ENCODE results near the gene LGMN. TPM values are rescaled to one million over a fixed set of nuclear protein-coding genes. Genes with fewer than 3 reads are reported as not detected.
"Not testable (repeated sequence)": the region's sequence is repeated elsewhere in the genome, so short reads cannot be mapped to it uniquely, and the experiment has no call there.

LGMN gene
- polyA plus RNA-seq, 3 donors = 26.9 to 115 (median 59.0) TPM

DNA sequence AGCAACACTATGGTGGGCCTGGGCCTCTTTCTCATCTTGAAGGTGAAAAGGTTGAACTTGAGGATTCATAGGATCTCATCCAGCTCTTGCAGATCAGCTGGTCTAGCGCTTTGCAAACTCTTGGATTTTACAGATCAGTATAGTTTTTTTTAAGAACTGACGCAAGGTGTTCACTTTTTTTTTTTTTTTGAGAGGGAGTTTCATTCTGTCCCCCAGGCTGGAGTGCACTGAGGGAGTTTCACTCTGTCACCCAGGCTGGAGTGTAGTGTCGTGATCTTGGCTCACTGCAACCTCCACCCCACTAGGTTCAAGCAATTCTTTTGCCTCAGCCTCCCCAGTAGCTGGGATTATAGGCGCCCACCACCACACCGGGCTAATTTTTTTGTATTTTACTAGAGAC lies 20.4 kb upstream of the LGMN start:
- H3K27ac ChIP-seq (ENCODE audit: low read depth, low read length) = no peak overlapping the region
- WGBS, 3 donors = 93 to 97% (median 93%) methylated on average over 5 of the region's 5 CpGs

DNA sequence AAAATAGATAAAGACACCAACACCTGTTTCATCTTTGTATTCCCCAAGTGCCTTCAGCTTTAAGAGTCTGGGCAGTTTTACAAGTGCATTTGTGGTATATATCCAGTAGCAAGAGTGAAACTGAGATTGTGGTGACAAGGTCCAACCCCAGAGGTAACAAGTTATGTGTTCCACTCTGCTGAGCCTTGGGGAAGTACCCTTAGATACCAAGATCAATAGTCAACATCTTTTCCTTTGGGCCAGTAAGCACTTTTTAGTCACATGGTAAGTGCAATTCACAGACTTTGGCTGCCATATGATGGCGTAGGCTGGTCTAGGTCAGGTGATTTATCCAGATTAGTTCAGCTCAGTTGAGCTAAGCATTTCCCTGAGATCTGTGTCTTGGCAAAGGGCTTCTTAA lies 19.8 kb upstream of the LGMN start:
- WGBS, 3 donors = 31 to 63% (median 44%) methylated on average over 1 of the region's 1 CpG
- not testable (repeated sequence) for H3K27ac ChIP-seq (ENCODE audit: low read depth, low read length)

DNA sequence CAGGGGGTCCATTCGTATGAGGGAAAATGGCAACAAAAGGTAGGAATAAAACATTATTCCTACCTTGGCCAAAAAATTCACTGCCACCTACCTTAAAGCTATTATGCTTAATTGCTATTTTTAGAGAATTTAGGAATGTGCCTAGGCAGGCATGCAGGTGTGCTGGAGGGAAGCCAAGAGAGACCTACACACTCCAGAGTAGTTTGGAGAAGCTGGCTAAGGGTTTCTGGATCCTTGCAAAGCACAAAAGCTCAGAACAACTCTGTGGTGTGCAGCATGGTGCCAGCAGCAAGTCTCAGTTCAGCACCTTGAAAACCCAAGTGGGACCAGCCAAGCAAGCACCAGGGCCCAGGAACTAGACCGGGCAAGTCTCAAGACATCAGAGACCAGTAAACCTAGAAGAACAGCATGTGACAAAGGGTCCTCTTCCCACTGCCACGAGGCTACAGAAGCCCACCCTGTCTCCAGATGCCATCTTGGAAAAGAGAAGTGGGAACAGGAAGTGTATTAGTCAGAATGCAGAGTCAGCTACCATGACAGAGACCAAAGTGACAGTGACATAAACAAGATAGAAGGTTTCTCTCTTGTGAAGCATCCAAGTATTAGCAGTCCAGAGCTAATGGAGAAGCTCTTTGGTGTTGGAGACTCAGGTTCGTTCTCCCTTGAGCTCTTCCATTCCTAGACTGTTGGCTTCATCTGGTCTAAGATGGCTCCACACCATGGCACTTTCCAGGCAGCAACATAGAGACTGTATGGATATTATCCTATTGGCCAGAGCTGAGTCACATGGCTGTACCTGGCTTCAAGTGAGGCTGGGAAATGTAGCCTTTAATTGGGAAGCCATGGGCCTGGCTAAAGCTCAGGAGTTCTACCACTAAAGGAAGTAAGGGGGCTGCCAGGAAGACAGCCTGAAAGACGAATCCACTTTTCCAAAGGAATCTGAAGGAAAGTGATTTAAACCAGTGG lies 15.5 kb upstream of the LGMN start:
- whole genome bisulfite sequencing, 3 donors = 67 to 77% (median 67%) methylated on average over 2 to 4 of the region's 5 CpGs
- H3K27ac ChIP-seq (ENCODE audit: low read depth, low read length) = not testable (repeated sequence)

DNA sequence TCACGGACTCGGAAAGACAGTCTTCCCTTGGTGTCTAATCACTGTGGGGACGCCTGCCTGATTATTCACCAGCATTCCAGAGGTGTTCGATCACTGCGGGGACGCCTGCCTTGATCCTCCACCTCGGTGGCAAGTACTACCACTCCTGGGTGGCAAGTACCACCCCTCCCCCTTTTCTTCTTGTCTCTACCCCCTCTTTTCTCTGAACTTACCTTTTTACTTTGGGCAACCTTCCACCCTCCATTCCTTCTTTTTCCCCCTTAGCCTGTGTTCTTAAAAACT lies 12.0 kb upstream of the LGMN start:
- H3K27ac ChIP-seq (ENCODE audit: low read depth, low read length) = no peak overlapping the region
- WGBS, 3 donors = 78 to 95% (median 91%) methylated on average over 7 of the region's 7 CpGs

DNA sequence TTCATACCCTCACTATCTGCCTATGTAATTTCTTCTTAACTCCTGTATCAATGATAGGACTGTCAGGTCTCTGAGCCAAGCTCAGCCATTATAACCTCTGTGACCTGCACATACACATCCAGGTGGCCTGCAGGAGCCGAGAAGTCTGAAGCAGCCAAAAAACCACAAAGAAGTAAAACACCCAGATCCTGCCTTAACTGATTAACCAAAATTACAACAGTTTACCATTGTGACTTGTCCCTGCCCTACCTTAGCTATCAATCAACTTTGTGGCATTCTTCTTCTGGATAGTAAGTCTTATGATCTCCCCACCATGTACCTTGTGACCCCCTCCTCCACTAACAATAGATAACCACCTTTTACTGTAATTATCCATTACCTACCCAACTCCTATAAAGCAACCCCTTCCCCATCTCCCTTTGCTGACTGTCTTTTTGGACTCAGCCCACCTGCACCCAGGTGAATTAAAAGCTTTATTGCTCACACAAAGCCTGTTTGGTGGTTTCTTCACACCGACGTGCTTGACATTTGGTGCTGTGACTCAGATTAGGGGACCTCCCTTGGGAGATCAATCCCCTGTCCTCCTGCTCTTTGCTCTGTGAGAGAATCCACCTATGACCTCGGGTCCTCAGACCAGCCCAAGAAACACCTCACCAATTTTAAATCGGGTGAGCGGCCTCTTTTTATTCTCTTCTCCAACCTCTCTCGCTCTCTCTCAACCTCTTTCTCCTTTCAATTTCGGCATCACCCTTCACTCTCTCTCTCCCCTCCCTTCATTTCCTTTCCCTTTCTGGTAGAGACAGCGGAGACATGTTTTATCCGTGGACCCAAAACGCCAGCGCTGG lies 11.5 kb upstream of the LGMN start:
- WGBS, 3 donors = 89 to 93% (median 92%) methylated on average over 12 of the region's 12 CpGs
- H3K27ac ChIP-seq (ENCODE audit: low read depth, low read length) = no peak overlapping the region

DNA sequence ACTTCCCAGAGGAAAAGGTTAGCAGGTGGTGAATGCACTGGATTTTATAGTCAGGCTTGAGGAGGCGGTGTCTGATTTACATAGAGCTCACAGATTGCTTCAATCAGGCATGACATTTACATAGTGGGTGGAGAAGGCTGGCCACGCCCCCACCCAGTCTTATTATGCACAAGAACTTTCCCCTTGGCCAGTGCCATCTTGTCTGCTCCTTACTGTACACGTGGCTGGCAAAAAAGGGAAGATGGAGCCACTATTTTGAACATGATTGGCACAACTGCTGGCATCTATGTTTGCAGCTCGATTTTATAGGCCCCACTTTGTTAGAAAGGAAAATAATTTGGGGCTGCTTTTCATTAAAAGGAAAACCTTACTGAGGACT lies 10.9 kb upstream of the LGMN start:
- 63 to 75% (median 74%) methylated on average over 4 of the region's 4 CpGs for WGBS, 3 donors
- no peak overlapping the region for H3K27ac ChIP-seq (ENCODE audit: low read depth, low read length)

DNA sequence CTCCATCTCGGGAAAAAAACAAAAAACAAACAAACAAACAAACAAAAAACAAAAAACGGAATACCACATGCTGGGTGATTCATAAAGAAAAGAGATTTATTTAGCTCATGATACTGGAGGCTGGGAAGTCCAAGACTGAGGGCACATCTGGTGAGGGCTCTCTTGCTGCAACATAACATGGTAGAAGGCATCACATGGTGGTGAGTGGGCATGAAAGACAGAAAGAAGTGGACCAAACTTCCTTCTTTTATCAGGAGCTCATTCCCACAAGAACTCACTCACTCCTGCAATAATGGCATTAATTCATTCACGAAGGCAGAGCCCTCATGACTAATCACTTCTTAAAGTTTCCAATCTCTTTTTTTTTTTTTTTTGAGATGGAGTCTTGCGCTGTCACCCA lies 8.0 kb upstream of the LGMN start:
- WGBS, 3 donors = 87 to 93% (median 88%) methylated on average over 4 of the region's 4 CpGs
- no peak overlapping the region for H3K27ac ChIP-seq (ENCODE audit: low read depth, low read length)

DNA sequence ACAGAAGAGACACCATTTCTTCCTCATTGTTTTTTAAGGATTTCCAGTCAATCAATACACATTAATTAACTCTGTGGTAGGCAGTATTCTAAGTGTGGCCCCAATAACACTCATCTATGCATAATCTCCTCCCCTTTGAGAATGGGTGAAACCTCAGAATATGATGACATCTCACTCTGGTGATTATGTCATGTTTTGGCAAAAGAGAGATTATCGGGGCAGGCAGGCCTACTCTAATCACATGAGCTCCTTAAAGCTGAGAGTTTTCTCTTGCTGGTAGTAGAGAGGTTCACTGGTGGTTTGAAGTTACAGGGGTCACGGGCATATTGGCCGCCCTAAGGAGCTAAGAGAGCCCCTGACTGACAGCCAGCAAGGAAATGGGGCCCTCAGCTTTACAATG lies 7.1 kb upstream of the LGMN start:
- 55 to 89% (median 56%) methylated on average over 3 of the region's 3 CpGs for WGBS, 3 donors
- H3K27ac ChIP-seq (ENCODE audit: low read depth, low read length) = no peak overlapping the region

DNA sequence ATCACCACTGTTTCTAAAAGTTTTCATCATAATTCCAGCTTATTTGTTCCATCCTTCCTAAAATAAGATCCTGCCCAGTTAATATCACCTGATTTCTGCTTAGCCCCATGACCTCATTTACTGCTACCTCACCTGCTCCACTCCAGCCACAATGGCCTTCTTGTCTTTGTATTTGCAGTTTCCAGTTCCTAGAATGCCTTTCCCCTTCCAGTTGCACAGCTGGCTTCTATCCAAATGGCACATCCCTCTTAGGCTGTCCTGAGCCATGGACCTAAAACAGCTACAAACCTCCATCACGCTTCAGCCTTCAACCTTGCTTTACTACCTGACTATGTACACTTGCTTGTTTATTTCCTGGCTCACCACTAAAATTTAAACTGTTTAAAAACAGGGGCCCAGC lies 6.5 kb upstream of the LGMN start:
- 79 to 85% (median 82%) methylated on average over 1 of the region's 1 CpG for whole genome bisulfite sequencing, 3 donors
- no peak overlapping the region for H3K27ac ChIP-seq (ENCODE audit: low read depth, low read length)

DNA sequence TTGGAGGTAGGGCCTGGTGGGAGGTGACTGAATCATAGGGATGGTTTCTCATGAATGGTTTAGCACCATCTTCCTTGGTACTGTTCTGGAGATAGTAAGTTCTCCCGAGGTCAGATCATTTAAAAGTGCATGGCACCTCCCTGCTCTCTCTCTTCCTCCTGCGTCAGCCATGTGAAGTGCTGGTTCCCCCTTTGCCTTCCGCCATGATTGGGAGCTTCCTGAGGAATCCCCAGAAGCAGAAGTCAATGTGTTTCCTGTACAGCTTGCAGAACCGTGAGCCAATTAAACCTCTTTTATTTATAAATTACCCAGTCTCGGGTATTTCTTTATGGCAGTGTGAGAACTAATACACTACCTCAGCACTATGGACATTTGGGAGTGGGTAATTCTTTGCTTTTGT lies 4.8 kb upstream of the LGMN start:
- 36 to 90% (median 41%) methylated on average over 5 of the region's 5 CpGs for WGBS, 3 donors
- H3K27ac ChIP-seq (ENCODE audit: low read depth, low read length) = no peak overlapping the region

DNA sequence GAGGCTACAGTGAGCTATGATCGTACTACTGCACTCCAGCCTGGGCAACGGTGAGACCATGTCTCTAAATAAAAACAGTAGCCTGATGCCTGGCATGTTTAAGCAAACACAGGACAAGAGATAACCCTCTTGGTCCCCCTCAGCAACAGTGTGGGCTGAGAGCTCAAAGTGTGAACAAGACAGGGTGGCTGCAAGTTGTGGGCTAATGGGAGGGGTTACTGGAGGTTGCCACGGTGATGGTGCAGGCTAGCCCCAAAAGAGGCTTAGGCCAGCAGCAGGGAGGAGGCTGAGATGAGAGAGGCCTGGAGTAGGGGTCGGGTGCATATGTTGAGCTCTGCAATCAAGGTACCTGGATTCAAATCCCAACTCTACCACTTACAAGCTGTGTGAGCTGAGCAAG lies 3.4 kb upstream of the LGMN start:
- H3K27ac ChIP-seq (ENCODE audit: low read depth, low read length) = no peak overlapping the region
- 59 to 72% (median 67%) methylated on average over 4 of the region's 4 CpGs for WGBS, 3 donors

DNA sequence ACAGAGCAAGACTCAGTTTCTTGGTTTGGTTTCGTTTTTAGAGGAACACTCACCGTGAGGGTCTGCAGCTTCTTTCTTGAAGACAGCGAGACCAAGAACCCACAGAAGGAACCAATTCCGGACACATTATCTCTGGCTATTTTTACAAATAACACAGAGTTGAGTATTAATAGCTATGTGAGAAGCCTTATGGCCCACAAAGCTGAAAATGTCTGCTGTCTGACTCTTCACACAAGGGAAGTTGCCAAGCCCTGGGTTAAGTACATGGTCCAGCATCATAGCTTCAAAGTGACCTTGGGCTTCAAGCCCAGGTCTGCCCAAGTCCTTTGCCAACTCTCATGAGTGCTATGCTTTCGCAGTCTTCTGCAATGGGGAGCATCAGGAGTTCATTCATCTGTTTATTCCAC lies 2.6 kb upstream of the LGMN start:
- 66 to 68% (median 67%) methylated on average over 5 of the region's 5 CpGs for WGBS, 3 donors
- no peak overlapping the region for H3K27ac ChIP-seq (ENCODE audit: low read depth, low read length)

DNA sequence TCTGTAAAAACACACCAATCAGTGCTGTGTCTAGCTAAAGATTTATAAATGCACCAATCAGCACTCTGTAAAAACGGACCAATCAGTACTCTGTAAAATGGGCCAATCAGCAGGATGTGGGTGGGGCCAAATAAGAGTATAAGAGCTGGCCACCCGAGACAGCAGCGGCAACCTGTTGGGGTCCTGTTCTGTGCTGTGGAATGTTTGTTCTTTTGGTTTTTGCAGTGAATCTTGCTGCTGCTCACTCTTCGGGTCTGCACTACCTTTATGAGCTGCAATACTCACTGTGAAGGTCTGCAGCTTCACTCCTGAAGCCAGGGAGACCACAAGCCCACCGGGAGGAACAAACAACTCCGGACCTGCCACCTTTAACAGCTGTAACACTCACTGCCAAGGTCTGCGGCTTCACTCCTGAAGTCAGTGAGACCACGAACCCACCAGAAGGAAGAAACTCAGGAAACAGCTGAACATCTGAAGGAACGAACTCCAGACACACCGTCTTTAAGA lies 1.8 kb upstream of the LGMN start:
- not testable (repeated sequence) for H3K27ac ChIP-seq (ENCODE audit: low read depth, low read length)
- WGBS, 3 donors = 52 to 75% (median 65%) methylated on average over 10 of the region's 10 CpGs

DNA sequence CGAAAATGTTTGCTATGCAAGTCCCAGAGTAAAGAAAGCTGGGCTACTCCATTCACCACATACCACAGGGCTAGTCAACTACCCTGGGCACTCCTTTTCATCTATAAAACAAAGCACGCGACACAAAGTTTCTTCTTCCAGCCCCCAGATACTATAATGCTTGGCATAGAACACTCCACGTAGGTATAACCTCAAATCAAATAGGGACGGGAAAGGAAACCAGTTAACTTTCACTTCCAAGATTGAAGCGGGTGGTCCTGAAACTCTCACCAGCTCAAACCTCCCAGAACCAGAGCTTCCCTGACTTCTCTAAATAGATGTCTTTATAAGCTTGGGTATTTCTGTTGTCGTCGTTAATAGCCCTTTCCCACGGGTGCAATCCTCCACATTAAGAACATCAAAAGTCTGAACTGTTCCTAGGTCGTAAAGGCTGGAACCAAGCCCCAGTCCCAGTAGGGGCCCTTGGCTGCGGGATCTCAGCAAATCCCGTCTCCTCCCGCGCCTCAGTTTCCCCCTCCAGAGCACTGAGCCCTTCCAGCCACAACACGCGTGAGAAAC lies 647 bp downstream of the LGMN start:
- no peak overlapping the region for H3K27ac ChIP-seq (ENCODE audit: low read depth, low read length)
- 2 to 6% (median 4%) methylated on average over 16 of the region's 16 CpGs for WGBS, 3 donors

DNA sequence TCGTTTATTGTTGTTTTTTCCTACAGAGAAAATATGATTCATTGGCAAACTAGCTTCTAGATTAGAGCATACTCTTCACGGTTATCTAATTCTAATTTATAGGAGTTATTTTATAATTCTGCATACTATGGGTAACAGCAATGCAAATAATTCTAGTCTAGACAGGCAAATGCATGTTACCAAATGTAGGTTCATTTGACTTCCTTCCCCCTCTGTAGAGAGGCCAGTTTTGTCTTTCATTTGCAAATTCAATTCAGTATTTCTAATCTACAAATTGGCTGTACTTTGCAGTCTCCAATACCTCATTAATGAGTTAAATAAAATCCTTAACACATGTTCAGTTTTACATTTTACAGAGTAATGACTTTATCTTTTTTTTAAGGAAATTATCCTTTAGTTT lies 4.2 kb downstream of the LGMN start:
- no peak overlapping the region for H3K27ac ChIP-seq (ENCODE audit: low read depth, low read length)
- 76 to 78% (median 76%) methylated on average over 2 of the region's 2 CpGs for WGBS, 3 donors

DNA sequence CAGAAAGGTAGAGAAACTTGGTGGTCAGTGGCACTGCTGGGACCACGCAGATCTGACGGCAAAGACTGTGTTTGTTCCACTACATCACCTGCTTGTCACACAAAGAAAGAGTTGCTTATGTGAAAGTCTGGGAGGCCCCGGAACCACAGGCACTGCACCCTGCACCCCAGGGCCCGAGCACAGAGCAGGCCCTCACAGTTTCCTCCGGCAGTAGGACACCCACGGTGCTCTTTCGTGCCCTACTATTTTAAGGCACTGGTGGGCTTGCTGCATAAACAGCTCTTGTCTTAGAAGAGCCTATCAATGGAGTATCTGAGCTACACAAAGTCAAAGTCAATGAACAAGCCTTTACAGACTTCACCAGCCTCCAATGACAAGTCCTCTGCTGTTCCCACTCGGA lies 8.0 kb downstream of the LGMN start:
- 90 to 95% (median 92%) methylated on average over 8 of the region's 8 CpGs for WGBS, 3 donors
- no peak overlapping the region for H3K27ac ChIP-seq (ENCODE audit: low read depth, low read length)

DNA sequence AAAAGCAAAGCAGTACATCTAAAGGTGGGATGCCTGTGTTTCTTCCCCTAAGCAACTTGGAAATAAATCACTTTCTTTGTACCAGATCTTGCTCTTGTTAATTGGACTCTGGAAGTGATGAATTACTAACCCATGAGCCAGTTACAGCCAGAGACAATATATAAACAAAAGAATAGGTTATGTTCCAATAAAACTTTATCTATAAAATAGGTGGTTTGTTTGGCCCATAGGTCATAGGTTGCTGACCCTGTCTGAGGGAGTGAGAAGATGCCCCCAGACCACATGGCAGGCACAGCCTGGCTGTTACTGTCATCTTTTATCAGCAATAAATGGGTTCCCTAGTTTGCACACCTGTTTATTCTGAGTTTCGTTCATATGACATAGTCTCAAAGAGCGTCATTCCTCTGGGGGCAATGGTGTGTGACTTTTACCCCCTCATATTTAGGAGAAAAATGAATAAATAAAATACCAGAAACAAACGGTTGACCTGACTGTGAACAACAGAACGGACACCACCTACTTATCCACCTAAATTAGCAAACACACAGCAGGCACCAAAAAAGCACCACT lies 10.7 kb downstream of the LGMN start:
- WGBS, 3 donors = 82 to 91% (median 86%) methylated on average over 4 of the region's 4 CpGs

DNA sequence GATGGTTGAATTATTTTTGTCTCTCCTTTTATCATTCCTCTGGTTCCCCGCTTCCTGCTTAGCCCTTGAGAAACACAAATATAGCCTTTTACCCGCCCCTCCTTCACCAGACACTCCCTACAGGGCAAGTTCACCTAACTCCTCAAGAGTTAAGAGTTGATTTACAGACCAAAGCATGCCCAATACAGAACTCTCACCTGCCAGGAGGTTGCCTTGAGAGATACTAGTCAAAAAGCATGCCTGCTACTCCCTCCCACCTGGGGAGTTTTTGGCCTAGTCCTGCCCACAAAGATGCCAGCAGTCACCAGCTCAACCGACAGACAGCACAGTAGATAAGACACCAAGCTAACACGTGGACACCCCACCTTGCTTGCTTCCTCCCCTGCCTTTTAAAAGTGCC lies 11.2 kb downstream of the LGMN start:
- H3K27ac ChIP-seq (ENCODE audit: low read depth, low read length) = no peak overlapping the region

More for the DNA sequence above, 10.7 kb downstream of the LGMN start:
- no peak overlapping the region for H3K27ac ChIP-seq (ENCODE audit: low read depth, low read length)

DNA sequence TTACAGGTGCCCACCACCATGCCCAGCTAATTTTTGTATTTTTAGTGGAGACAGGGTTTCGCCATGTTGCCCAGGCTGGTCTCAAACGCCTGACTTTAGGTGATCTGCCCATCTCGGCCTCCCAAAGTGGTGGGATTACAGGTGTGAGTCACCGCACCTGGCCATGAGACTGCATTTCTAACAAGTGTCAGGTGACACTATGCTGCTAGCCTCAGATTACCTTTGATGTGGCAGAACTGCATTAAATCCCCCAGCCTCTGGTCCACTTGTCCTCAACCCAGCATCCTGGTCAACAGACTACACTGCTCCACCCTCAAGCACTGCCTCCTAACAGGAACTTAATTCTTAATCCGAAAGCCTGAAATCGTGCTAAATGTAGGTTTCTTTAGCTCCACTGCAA lies 13.1 kb downstream of the LGMN start:
- 86 to 96% (median 96%) methylated on average over 6 of the region's 6 CpGs for WGBS, 3 donors
- no peak overlapping the region for H3K27ac ChIP-seq (ENCODE audit: low read depth, low read length)

More for the DNA sequence above, 11.2 kb downstream of the LGMN start:
- WGBS, 3 donors = 34 to 61% (median 54%) methylated on average over 4 of the region's 4 CpGs

Data from adipose tissue (tissue), 3 donors.